GM12873 (cell line): ENCODE results near the gene OR10K2.

Experiments
- TF ChIP-seq, protein P1 (sequence below): IDR thresholded peaks from 2 replicates; pipeline ENCODE4 v1.5.1; 2012; ENCODE audit warnings: low read depth, mild to moderate bottlenecking, moderate library complexity, low read length, control low read depth; ENCODE audit not compliant: insufficient read depth; ENCODE audit errors: missing control alignments

Gene OR10K2

DNA sequence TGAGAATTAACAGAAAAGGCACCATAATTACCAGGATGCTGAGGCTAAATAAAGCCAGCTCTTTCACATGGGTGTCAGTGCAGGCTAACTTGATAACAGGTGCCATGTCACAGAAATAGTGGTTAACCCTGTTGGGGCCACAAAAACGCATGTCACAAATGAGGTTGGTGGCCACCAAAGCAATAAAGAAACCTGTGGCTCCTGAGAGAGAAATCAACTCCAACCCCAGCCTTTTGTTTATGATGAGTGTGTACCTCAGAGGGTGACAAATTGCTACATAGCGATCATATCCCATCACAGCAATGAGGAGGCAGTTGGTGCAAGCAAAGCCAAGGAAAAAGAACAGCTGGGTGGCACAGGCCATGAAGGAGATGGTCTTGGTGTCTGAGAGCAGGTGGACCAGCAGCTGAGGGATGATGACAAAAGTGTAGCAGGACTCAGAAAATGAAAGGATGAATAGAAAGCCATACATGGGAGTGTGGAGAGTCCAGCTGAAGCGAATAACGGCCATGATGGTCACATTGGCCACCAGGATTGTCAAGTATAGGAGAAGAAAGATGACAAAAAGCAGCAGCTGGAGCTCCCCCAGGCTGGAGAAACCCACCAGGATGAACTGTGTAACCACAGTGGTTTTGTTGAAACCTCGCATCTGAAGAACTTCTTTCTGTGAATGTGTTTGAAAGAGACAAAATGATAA lies 27.1 kb downstream of the OR10K2 start, which contains the start of gene OR10T2:
Gene OR10T2, minus strand, starts transcription at position 649 of the 697 bp plus-strand sequence. Its CDS starts 0 bp downstream, at position 649.
- TF ChIP-seq, protein P1, sequence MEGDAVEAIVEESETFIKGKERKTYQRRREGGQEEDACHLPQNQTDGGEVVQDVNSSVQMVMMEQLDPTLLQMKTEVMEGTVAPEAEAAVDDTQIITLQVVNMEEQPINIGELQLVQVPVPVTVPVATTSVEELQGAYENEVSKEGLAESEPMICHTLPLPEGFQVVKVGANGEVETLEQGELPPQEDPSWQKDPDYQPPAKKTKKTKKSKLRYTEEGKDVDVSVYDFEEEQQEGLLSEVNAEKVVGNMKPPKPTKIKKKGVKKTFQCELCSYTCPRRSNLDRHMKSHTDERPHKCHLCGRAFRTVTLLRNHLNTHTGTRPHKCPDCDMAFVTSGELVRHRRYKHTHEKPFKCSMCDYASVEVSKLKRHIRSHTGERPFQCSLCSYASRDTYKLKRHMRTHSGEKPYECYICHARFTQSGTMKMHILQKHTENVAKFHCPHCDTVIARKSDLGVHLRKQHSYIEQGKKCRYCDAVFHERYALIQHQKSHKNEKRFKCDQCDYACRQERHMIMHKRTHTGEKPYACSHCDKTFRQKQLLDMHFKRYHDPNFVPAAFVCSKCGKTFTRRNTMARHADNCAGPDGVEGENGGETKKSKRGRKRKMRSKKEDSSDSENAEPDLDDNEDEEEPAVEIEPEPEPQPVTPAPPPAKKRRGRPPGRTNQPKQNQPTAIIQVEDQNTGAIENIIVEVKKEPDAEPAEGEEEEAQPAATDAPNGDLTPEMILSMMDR: no peak

DNA sequence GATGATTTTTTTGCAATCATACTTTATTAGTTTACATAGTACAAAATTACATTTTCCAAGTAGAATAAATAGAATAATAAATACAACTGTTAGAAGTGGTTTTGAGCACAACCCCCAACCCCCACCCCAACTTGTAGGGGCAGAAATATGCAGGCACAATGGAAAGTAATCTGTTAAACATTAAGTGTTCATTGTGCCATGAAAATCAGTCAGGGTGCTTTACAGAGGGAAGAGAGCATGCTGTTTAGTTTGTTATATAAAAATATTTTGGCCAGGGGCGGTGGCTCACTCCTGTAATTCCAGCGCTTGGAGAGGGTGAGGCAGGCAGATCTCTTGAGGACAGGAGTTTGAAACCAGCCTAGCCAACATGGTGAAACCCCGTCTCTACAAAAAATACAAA lies 29.4 kb downstream of the OR10K2 start:
- TF ChIP-seq, protein P1: no peak

DNA sequence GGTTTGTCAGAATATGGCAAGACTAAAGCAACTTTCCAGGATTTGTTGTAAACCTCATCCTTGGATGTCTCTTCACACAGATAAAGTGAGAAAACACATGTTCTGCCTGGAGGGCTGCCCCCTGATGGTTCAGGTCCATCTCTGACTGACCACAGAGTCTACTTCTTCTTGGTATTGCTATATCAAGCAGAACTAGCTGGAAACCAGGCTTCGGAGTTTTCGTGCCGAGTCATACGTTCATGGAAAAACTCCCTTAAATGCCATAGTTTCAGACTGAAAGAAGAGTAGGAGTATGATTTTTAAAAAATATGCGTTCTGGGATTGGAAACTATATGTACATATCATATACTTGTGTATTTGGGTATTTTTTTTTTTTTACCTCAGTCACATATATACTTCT lies 32.6 kb downstream of the OR10K2 start:
- TF ChIP-seq, protein P1: no peak

DNA sequence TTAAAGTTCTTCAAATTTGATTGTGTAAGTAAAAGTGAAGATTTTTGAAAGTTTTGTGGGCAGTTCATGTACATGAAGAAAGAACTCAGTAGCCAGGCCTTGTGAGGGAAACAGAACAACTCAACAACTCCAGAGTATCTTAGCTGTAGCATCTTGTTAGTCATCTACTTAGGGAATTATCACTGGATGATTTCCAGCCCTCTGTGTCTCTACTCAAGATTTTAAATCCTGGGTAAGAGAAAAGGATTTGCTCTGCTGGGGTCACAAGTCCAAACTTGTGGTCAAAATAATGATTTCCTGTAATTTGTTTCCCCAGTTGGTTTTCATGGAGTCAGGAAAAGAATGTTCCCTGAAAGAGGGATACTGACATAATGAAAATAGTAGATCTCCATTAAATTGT lies 34.9 kb downstream of the OR10K2 start:
- TF ChIP-seq, protein P1: no peak

DNA sequence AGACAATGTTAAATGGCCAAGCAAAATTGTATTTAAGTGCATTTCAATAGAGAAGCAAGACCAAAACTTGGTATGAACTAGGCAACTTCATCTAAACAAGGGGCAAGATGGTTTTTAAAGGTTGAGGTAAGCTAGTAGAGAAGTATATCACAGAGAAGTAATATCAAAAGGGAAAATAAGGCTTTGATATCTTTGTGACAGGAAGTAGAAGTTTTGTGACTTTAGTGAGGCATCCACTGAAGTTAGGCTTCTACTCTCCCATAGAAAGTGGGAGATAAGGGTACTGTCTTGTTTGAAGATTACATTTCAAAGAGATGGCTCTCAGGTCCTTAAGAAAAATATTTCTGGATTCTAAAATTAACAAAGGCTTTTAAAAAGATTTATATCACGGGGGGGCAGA lies 35.7 kb downstream of the OR10K2 start:
- TF ChIP-seq, protein P1: no peak

DNA sequence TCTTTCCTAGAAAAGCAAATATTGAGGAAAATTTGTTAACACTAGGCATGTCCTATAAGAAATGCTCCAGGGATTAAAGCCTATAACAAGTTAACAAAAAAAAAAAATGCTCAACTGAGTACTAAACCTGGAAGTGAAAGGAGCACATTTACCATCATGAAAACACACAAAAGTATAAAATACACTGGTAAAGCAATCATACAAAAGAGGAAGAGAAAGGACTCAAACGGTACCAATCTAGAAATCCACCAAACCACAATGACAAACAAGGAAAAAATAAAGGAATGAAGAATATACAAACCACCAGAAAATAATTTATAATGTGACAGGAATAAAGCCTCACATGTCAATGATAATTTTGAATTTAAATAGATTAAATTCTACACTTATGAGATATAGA lies 51.2 kb downstream of the OR10K2 start:
- TF ChIP-seq, protein P1: no peak

DNA sequence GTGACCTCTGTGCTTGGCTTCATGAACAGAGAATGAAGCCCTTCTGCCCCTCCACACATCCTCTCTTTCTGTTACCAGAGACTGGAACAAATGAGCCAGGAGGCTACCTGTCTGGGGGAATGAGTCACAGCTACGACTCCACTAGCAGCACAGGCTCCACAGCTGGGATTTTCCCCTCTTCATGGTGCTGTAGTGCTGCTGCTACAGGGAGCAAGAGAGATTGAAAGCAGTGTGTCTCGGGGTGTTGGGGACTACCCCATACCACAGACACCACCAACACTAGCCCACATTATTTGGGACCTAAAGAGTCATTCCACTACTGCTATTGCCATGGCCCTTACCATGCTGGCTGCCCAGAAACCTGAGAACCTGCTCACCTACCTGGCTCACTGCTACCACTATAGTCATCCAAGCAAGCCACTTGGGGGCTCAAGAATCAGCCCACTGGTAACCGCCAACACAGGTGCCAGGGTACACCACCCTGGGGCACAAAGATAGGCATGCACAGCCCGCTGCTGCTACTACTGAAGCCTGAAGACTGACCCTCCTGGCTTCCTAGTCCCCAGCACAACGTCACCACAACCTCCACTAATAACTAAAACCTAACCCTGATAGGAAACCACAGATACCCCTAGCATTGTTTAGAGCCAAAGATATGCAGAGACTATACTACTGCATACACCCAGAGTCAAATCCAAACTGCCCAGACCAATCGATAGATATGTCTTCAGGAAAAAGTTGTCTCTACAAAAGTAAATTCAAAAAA lies 54.7 kb downstream of the OR10K2 start:
- TF ChIP-seq, protein P1: no peak
